Measurements from ENCODE around the gene SEMA4G.

Gene SEMA4G

GRCh38 chr10:100969187-100970075 lies at the start of gene SEMA4G:
Gene SEMA4G, plus strand, starts transcription at chr10:100969504. Its CDS starts 3,409 bp downstream, at chr10:100972913.
- DNase-seq (ENCODE audit: low read depth) = no peak

DNA sequence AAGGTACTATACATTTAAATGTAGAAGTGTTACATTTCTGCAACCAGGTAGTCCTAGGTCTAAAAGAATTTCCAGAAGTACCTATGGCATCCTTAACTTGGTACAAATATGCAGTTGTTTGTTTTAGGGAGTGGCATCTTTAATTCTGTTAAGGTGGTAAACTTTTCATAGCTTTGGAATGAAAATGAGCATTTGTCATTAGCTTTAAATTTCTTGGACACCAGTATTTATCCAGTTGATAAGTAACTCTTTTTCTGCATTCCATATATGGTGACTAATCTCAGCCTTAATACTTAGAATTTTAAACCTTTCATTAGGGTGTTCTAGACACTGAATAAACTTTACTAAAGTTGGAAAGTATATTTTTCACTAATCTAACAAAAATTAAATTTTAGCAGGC lies 45.7 kb upstream of the SEMA4G start:
- no peak for DNase-seq (ENCODE audit: low read depth)

- DNase-seq (ENCODE audit: low read depth) = no peak
Measured at GRCh38 chr10:100927266-100927665, 42.0 kb upstream of the SEMA4G start.

DNA sequence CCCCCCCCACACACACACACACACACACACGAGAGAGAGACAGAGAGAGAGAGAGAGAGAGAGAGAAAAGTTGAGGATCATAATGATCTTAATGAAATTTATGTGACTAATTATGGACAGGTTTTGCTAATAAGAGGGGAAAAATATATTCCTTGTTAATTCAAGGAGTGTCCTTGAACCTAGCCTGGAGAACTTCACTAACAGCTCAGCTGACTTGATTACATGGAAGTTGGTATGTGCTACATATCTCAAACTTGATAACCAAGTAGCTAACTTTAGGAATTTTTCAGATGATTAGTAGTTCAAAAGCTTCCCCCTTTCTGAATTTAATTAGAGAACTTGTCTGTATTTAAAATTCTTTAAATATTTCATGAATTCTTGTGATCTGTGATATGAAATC lies 41.3 kb upstream of the SEMA4G start:
- no peak for DNase-seq (ENCODE audit: low read depth)

- DNase-seq (ENCODE audit: low read depth) = peak; percentile 32
Measured at GRCh38 chr10:100930368-100930767, 38.9 kb upstream of the SEMA4G start.

GRCh38 chr10:100934084-100934659 lies 35.1 kb upstream of the SEMA4G start:
- no peak for DNase-seq (ENCODE audit: low read depth)

DNA sequence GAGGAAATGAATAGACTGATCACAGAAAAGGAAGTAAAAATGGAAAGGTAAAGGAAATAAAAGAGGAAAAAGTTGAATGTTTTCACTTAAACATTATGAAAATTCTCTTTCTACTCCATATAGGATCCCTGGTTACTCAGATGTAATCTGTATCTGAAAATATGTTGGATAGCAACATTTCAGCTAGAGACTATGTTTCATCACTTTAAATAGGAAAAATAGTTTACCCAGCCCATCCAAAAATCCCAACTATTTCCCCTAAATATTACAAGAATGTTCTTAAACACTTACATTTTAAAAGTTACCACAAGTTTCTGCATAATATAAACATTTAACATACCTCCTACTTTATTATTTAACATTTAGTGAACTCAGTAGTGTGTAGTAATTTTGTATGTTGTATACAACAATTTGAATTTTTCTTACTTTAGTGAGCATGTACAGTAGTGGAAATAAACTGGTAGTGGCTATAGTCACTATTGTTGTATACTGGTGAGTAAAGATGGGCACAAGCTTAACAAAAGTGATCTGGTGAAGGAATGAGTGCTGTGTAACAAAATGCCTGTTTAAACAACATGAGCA lies 29.4 kb upstream of the SEMA4G start:
- peak; percentile 49 for DNase-seq (ENCODE audit: low read depth)

DNA sequence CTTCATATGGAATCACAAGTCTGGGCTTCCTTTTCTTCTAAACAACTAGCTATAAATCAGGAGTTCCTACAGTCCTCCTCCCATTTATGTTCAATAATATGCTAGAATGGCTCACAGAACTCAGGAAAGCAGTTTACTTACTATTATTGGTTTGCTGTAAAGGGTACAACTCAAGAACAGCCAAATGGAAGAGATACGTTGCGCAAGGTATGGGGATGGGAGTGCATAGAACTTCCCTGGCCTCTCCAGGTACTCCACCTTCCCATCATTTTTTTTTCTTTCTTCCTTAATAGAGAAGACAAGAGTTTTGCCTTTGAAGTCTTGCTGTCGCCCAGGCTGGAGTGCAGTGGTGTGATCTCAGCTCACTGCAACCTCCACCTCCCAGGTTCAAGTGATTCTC lies 27.1 kb upstream of the SEMA4G start:
- no peak for DNase-seq (ENCODE audit: low read depth)

DNA sequence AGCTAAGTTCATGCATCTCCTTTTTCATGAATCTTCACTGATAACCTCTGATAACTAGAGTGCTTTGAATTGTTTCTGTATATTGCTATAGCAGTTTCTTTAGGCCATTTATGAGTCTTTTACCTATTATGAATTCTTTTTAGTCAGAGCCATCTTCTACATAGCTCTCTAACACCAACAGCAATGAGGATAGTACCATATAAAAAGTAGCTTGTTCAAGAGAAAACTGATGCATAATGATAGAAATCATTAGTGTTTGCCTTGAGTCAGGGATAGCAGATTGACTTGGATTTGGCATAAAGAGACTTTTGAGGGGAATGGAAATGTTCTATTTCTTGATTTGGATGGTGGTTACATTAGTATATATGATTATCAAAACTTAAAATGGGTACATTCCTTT lies 25.8 kb upstream of the SEMA4G start:
- DNase-seq (ENCODE audit: low read depth) = no peak

GRCh38 chr10:100945754-100946153 lies 23.6 kb upstream of the SEMA4G start:
- no peak for DNase-seq (ENCODE audit: low read depth)

DNA sequence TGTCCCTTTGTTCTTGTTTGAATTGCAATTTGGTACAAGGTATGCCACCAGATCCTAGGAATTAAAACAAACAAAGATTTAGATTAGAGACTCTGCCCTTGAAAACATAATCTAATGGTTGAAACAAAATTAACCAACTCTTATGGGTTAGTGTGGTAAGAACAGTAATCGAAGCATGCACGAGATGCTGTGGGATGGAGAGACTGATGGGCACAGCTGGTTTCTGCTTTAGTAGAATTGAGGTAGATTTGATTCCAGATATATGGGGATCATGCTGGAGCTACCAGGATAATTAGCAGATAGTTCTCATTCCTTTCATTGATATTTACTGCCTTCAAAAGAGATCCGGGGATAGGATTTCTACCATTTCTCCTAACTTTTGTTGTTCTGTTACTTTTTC lies 20.4 kb upstream of the SEMA4G start:
- no peak for DNase-seq (ENCODE audit: low read depth)

GRCh38 chr10:100960251-100960650 lies 9.1 kb upstream of the SEMA4G start:
- no peak for DNase-seq (ENCODE audit: low read depth)

DNA sequence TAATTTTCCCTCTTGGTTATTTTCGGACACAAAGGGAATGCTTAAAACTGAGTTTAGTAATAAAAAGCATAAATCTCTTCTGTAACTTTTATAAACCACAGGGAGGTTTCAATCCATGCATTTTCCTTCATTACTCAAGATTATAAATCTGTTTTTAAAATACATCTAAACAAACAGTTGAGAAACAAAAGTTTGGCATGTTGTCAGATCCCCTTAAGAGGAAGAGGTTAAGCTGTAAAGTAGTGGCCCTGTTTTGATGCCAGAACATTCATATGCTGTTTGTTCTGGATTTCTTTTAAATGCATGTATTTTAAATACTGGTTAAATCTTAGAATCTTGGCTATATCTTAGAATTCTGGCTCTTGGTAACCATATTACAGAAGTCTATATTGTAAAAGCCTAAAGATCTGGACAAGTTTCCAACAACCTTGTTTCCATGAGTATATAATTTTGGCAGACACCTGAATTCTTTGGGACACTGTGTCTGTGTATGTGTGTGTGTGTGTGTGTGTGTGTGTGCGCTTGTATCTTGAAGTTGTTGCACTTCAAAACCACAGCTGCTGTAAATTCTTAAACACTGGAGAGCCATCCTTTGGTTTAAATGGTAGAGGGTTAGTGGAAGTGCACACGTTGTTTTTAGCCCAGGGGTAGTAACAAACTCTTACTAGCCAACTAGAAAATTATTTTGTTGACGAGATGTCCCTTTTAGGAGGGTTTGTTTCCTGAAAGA lies 6.8 kb upstream of the SEMA4G start:
- DNase-seq (ENCODE audit: low read depth) = peak; percentile 36

- no peak for DNase-seq (ENCODE audit: low read depth)
Measured at GRCh38 chr10:100963826-100964225, 5.5 kb upstream of the SEMA4G start.

DNA sequence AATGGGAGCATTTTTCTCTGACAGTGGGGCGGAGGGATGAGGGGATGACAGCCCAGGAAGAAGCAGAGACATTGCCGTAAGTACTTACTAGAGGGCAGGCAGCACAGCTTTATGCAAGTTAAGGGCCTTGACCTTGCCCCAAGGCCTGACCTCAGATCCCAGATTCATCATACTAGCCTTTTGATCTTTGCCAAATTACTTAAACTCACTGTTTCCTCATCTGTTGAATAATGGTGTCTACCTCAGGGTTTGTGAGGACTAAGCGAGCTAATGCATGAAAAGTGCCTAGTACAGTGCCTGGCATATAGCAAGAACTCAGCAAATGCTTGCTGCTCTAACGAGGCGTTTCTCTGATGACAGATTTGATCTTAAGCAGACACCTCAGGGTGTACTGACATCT lies 3.5 kb upstream of the SEMA4G start:
- DNase-seq (ENCODE audit: low read depth) = no peak

DNA sequence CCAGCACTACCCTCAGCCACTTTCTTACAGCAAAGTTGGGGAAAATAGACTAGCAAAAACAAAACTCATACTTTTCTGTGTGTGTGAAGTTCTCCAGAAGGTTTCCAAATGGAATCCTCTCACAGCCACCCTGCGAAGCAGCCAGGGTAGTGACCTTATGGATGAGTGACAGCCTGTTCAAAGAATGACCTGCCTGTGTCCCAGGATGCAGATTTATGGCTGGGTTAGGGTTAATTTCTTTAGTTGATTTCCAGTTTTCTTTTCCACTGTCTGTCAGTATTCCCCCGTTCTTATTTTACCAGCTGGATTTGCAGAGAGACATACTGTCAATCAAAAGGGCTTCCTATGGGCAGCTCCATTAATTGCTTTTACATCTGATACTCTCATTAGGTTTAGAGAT lies 2.4 kb upstream of the SEMA4G start:
- DNase-seq (ENCODE audit: low read depth) = no peak

GRCh38 chr10:100967332-100967731 lies 2.0 kb upstream of the SEMA4G start:
- DNase-seq (ENCODE audit: low read depth) = no peak

DNA sequence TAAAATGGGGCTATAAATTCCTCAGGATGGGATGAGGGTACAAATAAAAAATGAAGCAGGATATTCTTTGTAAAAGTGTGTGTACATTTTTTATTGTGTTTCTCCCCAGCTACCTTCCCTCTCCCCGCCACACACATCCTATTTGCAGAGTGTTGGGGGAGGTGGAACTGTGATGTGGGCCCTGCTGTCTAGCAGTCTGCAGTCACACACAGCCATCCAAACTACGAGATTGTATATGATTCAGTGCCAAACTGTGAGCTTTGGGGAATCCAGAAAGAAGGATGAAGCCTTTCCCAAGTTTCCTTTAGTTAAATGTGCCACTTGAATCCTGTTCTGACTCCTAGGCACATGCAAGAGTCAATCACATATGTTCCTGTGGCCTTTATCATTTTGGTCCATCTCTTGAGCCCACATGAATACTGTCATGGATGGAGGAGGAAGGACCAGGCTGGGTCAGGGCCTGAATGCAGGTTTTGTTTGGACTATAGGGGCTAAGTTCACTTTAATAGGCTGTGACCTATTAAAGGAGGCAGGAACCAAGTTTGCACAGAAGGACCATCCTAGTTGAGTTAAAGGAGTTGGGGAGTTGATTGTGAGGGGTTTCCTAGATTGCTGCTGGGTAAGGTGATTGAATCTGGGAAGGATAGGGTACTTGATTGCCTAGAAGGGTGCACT lies 1.1 kb upstream of the SEMA4G start:
- DNase-seq (ENCODE audit: low read depth) = no peak

DNA sequence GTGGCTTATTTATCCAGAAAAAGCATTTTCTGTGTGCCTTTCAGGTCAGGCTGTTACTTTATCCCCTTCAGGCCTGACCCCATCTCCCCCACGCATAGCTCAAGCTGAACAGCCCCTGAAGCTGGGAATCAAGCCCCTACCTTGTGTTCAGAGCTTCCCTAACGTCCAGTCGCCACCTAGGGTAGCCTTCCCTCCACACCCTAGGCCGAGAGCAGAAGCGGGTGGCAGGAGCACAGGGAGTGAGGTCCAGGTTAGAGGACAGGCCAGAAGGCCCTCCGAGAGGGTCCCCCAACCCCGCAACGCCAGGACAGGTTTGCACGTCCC lies 479 bp upstream of the SEMA4G start:
- DNase-seq (ENCODE audit: low read depth) = no peak

DNA sequence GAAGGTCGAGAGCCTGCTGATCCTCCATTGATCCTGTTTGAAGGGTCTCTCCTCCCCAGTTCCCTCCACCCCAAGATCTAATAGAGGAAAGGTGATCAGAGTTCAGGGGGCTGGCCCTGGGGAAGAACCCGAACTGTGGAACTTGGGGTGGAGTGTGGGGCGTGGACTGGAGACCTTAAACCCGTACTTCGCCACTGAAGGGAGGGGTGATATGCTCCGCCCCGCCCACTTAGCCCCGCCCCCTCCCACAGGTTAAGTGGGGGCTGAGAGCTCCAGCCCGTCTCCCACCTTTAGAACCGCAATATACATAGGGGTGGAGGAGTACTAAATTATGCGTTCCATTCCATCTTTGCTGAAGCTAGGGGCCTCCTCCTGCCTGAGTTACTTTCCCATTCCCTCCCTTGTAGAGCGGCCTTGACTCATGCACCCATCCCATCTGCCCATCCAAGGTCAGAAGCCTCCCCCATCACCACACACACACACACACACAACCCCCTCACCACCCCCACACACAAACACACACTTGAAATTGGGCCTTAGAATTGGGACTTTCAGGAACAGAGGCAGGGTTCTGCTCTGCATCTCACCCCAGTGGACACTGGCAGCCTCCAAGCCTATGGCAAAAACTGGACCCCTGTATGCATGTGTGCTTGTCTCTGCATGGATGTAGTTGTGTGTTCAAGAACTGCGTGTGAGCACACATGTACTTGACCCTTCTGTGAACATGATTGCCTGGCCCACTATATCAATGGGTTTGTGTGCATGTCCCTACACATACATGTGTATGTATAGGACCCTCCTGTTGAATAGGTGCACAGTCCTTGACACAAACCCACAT lies 991 bp downstream of the SEMA4G start:
- no peak for DNase-seq (ENCODE audit: low read depth)
